Thyroid gland (tissue), 4 donors: ENCODE data around the gene FAM135A. TPM values are rescaled to one million over a fixed set of nuclear protein-coding genes. Genes with fewer than 3 reads are reported as not detected.

Source experiments
- small RNA-seq: library from RNA; depleted of rRNA; stranded (forward); fragments of <200 nt; gene quantifications from one replicate; pipeline ENCODE3, GENCODE V24; 2016
- total RNA-seq, 4 donors: library from RNA; depleted of rRNA; stranded (reverse); fragments of >200 nt; gene quantifications; one replicate each; pipeline ENCODE4 v1.2.3, GENCODE V29; 2016

FAM135A gene
- total RNA-seq, 4 donors from 2014 or later: 17.0 to 42.9 (median 27.3) TPM

Small RNA genes within 50 kb of the gene (small RNA-seq; reads per million reads assigned to genes)
- gene RNU7-48P: not detected

Other genes with a start within 250 kb of the FAM135A start
- gene COL9A1, start 110.4 kb upstream of the FAM135A start, total RNA-seq: under 1 TPM in 2 of 4 donors, not detected in 2; 0.33 TPM
- 10 to 100 TPM in 2 of 4 donors, 1 to 10 TPM in 2; 4.3 to 19.2 (median 9.9) TPM for gene SDHAF4, start 153.4 kb downstream of the FAM135A start, total RNA-seq